SK-N-SH (cell line): ENCODE data around the gene PCYOX1L. TPM values are rescaled to one million over a fixed set of nuclear protein-coding genes. Genes with fewer than 3 reads are reported as not detected.

Experiments used
- CTCF ChIA-PET: fragments of 300-600, 350-600 bp; formaldehyde crosslinking; extraction: SDS; loops from one replicate; lab custom pipeline; 2021; lab: Yijun Ruan, JAX
- POLR2A ChIA-PET: fragments of 350-600 bp; sonication (Branson Sonifier 250); formaldehyde crosslinking; extraction: SDS; loops from one replicate; lab custom pipeline; 2020; ENCODE audit warnings: antibody characterized with exemption, inconsistent platforms; lab: Yijun Ruan, JAX
- DNase-seq: peaks from one replicate; pipeline ENCODE4 v3.0.0; 2012
- H2AFZ ChIP-seq: fragments of 200-600 bp; sonication (generic); 2 replicates; pipeline ENCODE4 v1.8.1; 2016; ENCODE audit warnings: antibody characterized with exemption, mild to moderate bottlenecking, low read depth
- H3F3A ChIP-seq: fragments of 200-600 bp; sonication (generic); replicated peaks from 2 replicates; pipeline ENCODE3; 2016; ENCODE audit warnings: antibody characterized with exemption, mild to moderate bottlenecking; ENCODE audit not compliant: insufficient read depth
- H3K27ac ChIP-seq, 2 experiments: fragments of 200-500 bp in 1 of 2; fragments of 200-600 bp in 1 of 2; sonication (Bioruptor generic) in 1 of 2; sonication (generic), shearing (Covaris generic) in 1 of 2; 2 replicates each; pipeline versions ENCODE4 v1.5.1 to v1.6.1; 2014 to 2016; ENCODE audit warnings: low read depth in 2 of 2, inconsistent platforms in 1 of 2, low read length in 1 of 2, mild to moderate bottlenecking in 1 of 2, mixed read lengths in 1 of 2
- H3K27me3 ChIP-seq: fragments of 200-600 bp; sonication (generic), shearing (Covaris generic); 2 replicates; pipeline ENCODE4 v1.6.1; 2016; ENCODE audit warnings: mixed run types; ENCODE audit not compliant: insufficient read depth
- H3K36me3 ChIP-seq, 2 experiments: fragments of 200-500 bp in 1 of 2; fragments of 200-600 bp in 1 of 2; sonication (Bioruptor generic) in 1 of 2; sonication (generic) in 1 of 2; replicated peaks in 1 of 2; 2 replicates each; pipeline versions ENCODE3 to v1.5.1; 2014 to 2016; ENCODE audit warnings: low read length in 1 of 2, mild to moderate bottlenecking in 1 of 2; ENCODE audit not compliant: insufficient read depth in 2 of 2, control insufficient read depth in 1 of 2
- H3K4me1 ChIP-seq, 2 experiments: fragments of 200-500 bp in 1 of 2; fragments of 200-600 bp in 1 of 2; sonication (Bioruptor generic) in 1 of 2; sonication (generic), shearing (Covaris generic) in 1 of 2; 2 replicates each; pipeline versions ENCODE4 v1.5.1 to v1.6.1; 2014 to 2016; ENCODE audit warnings: low read depth in 1 of 2, low read length in 1 of 2, mixed run types in 1 of 2; ENCODE audit not compliant: insufficient read depth in 2 of 2, control insufficient read depth in 1 of 2
- H3K4me2 ChIP-seq: fragments of 200-600 bp; sonication (generic), shearing (Covaris generic); 2 replicates; pipeline ENCODE4 v1.6.1; 2017; ENCODE audit warnings: mixed run types
- H3K4me3 ChIP-seq, 2 experiments: fragments of 200-500 bp in 1 of 2; fragments of 200-600 bp in 1 of 2; sonication (Bioruptor generic) in 1 of 2; sonication (generic), shearing (Covaris generic) in 1 of 2; 2 replicates each; pipeline versions ENCODE4 v1.5.1 to v1.8.1; 2014 to 2016; ENCODE audit warnings: low read depth in 2 of 2, inconsistent platforms in 1 of 2, low read length in 1 of 2, mild to moderate bottlenecking in 1 of 2, mixed read lengths in 1 of 2, moderate library complexity in 1 of 2
- H3K79me2 ChIP-seq: fragments of 200-600 bp; sonication (generic); 2 replicates; pipeline ENCODE4 v1.8.1; 2017; ENCODE audit warnings: mild to moderate bottlenecking; ENCODE audit not compliant: insufficient read depth
- H3K9ac ChIP-seq: fragments of 200-600 bp; sonication (generic); 2 replicates; pipeline ENCODE4 v1.6.1; 2017; ENCODE audit warnings: mixed run types
- H3K9me2 ChIP-seq: fragments of 200-600 bp; sonication (generic); 2 replicates; pipeline ENCODE4 v1.6.1; 2017; ENCODE audit warnings: mixed run types
- H3K9me3 ChIP-seq: fragments of 200-600 bp; sonication (generic); 2 replicates; pipeline ENCODE4 v1.6.1; 2017; ENCODE audit warnings: mixed run types, mild to moderate bottlenecking, moderate library complexity
- H4K20me1 ChIP-seq: fragments of 200-600 bp; sonication (generic); 2 replicates; pipeline ENCODE4 v1.6.1; 2017; ENCODE audit warnings: mild to moderate bottlenecking, mixed run types; ENCODE audit not compliant: insufficient read depth
- CHD2 ChIP-seq: fragments of 150-350 bp; IDR thresholded peaks from 2 replicates; pipeline ENCODE4 v1.6.1; 2018; ENCODE audit warnings: low read length; ENCODE audit not compliant: partially characterized antibody
- ELF1 ChIP-seq: IDR thresholded peaks from 2 replicates; pipeline ENCODE4 v1.4.0; 2012
- EP300 ChIP-seq, 2 experiments: IDR thresholded peaks; 2 replicates each; pipeline versions ENCODE4 v1.4.0 to v1.6.1; 2012; ENCODE audit warnings: borderline replicate concordance in 1 of 2, low read depth in 1 of 2, low read length in 1 of 2
- EZH2phosphoT487 ChIP-seq: fragments of 200-600 bp; sonication (generic); IDR thresholded peaks from 2 replicates; pipeline ENCODE4 v1.6.1; 2017; ENCODE audit warnings: low read depth, mixed run types, mild to moderate bottlenecking, antibody characterized with exemption, moderate library complexity, borderline replicate concordance
- FOSL2 ChIP-seq: IDR thresholded peaks from 2 replicates; pipeline ENCODE4 v1.4.0; 2012; ENCODE audit warnings: low read depth, mild to moderate bottlenecking, moderate library complexity, borderline replicate concordance
- FOXM1 ChIP-seq: IDR thresholded peaks from 2 replicates; pipeline ENCODE4 v1.4.0; 2012; ENCODE audit warnings: low read depth, mild to moderate bottlenecking
- GABPA ChIP-seq: IDR thresholded peaks from 2 replicates; pipeline ENCODE4 v1.4.0; 2012; ENCODE audit warnings: low read depth, mild to moderate bottlenecking
- GATA2 ChIP-seq: sonication (generic); formaldehyde crosslinking; IDR thresholded peaks from 2 replicates; pipeline ENCODE4 v1.5.0; 2020; ENCODE audit warnings: mild to moderate bottlenecking, missing genetic modification reagents
- JUND ChIP-seq: IDR thresholded peaks from 2 replicates; pipeline ENCODE4 v1.4.0; 2012
- MXI1 ChIP-seq: IDR thresholded peaks from 2 replicates; pipeline ENCODE4 v1.6.1; 2012; ENCODE audit warnings: mild to moderate bottlenecking, low read depth, low read length, improper control_type of control experiment
- NFIC ChIP-seq: IDR thresholded peaks from 2 replicates; pipeline ENCODE4 v1.4.0; 2012; ENCODE audit warnings: borderline replicate concordance
- NRF1 ChIP-seq: IDR thresholded peaks from 2 replicates; pipeline ENCODE4 v1.6.1; 2012; ENCODE audit warnings: low read depth, mild to moderate bottlenecking, low read length
- RAD21 ChIP-seq: IDR thresholded peaks from 2 replicates; pipeline ENCODE4 v1.6.1; 2012; ENCODE audit warnings: mild to moderate bottlenecking, low read length
- RXRA ChIP-seq: IDR thresholded peaks from 2 replicates; pipeline ENCODE4 v1.4.0; 2012; ENCODE audit warnings: low read depth, mild to moderate bottlenecking, borderline replicate concordance
- SMC3 ChIP-seq: IDR thresholded peaks from 2 replicates; pipeline ENCODE4 v1.6.1; 2012; ENCODE audit warnings: low read depth, low read length, improper control_type of control experiment
- polyA plus RNA-seq, 3 experiments: library from polyadenylated mRNA; depleted of rRNA; stranded (reverse); fragments of >200 nt; gene quantifications; 2 replicates each; pipeline ENCODE4 v1.2.3, GENCODE V29; 2012
- TF ChIP-seq, protein P1 (sequence below): IDR thresholded peaks from 2 replicates; pipeline ENCODE4 v1.4.0; 2012; ENCODE audit warnings: low read depth
- TF ChIP-seq, protein P2 (sequence below): fragments of 150-350 bp; IDR thresholded peaks from 2 replicates; pipeline ENCODE4 v1.6.1; 2017; ENCODE audit warnings: antibody characterized with exemption, low read length, low read depth, borderline replicate concordance
- TF ChIP-seq, protein P3 (sequence below): IDR thresholded peaks from 2 replicates; pipeline ENCODE4 v1.4.0; 2012; ENCODE audit warnings: low read depth, borderline replicate concordance
- TF ChIP-seq, protein P4 (sequence below): IDR thresholded peaks from 2 replicates; pipeline ENCODE4; 2012
- TF ChIP-seq, protein P5 (sequence below): IDR thresholded peaks from 2 replicates; pipeline ENCODE4 v1.4.0; 2012; ENCODE audit warnings: low read depth, borderline replicate concordance

The PCYOX1L gene
- polyA plus RNA-seq, 1 of the 3 experiments (the other 2 are of a cell fraction), result 17.5 TPM

DNA sequence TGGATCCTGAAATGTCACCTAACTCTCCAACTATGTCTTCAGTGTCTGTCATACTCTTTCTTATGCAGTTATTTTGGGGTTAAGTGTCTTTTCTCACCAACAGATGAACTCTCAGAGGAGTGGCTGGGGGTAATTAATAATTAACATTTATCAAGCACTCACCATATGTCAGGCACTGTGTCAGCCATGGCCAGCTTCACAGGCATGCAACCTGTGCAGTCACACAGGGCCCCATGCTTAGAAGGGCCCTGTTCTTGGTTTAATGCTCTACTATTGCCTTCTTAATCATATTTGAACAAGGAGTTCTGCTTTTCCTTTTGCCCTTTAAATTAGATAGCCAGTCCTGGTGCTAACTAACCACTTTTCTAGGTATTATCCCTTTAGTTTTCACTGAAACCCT, 16.0 kb upstream of the PCYOX1L start:
- no peak overlapping the region for H3K4me3 ChIP-seq
- H3K4me1 ChIP-seq, result peaks cover 0 to under 1% of the 10 kb centered on the region in 2 experiments; a peak in 1 of 4 replicates
- H3F3A ChIP-seq, result peaks cover 6% of the 10 kb centered on the region
- H3K79me2 ChIP-seq, result peaks cover 15% of the 10 kb centered on the region
- POLR2A ChIA-PET, result interaction anchor here (0.9 kb wide), 1 partner anchor 22 kb away, joined by 3 read pairs; no protein-coding TSS in a partner anchor
- no peak overlapping the region for H3K4me2 ChIP-seq
- DNase-seq, result no peak
- no peak overlapping the region for H3K27ac ChIP-seq
- H3K9me2 ChIP-seq, result no peaks in the 10 kb centered on the region
- no peaks in the 10 kb centered on the region for H4K20me1 ChIP-seq
- H3K36me3 ChIP-seq, result no peaks in the 10 kb centered on the region
- no peaks in the 10 kb centered on the region for H3K9me3 ChIP-seq
- no peak overlapping the region for H2AFZ ChIP-seq
- H3K9ac ChIP-seq, result no peak overlapping the region
- TF ChIP-seq EP300 (IDR thresholded peaks at IDR 0.05; ENCODE audit: borderline replicate concordance in 1 of 2, low read depth in 1 of 2, low read length in 1 of 2) (no peak), NRF1 (no peak), MXI1 (no peak), CHD2 (no peak), FOXM1 (no peak), GABPA (no peak), RXRA (no peak), JUND (no peak), EZH2phosphoT487 (no peak), FOSL2 (no peak), RAD21 (no peak), GATA2 (CRISPR knock-in tag) (no peak), ELF1 (no peak), NFIC (no peak), SMC3 (no peak)
- TF ChIP-seq, protein P1, sequence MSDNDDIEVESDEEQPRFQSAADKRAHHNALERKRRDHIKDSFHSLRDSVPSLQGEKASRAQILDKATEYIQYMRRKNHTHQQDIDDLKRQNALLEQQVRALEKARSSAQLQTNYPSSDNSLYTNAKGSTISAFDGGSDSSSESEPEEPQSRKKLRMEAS, result no peak
- TF ChIP-seq, protein P2, sequence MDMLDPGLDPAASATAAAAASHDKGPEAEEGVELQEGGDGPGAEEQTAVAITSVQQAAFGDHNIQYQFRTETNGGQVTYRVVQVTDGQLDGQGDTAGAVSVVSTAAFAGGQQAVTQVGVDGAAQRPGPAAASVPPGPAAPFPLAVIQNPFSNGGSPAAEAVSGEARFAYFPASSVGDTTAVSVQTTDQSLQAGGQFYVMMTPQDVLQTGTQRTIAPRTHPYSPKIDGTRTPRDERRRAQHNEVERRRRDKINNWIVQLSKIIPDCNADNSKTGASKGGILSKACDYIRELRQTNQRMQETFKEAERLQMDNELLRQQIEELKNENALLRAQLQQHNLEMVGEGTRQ, result no peak
- TF ChIP-seq, protein P3, sequence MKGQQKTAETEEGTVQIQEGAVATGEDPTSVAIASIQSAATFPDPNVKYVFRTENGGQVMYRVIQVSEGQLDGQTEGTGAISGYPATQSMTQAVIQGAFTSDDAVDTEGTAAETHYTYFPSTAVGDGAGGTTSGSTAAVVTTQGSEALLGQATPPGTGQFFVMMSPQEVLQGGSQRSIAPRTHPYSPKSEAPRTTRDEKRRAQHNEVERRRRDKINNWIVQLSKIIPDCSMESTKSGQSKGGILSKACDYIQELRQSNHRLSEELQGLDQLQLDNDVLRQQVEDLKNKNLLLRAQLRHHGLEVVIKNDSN, result no peak
- TF ChIP-seq, protein P4, sequence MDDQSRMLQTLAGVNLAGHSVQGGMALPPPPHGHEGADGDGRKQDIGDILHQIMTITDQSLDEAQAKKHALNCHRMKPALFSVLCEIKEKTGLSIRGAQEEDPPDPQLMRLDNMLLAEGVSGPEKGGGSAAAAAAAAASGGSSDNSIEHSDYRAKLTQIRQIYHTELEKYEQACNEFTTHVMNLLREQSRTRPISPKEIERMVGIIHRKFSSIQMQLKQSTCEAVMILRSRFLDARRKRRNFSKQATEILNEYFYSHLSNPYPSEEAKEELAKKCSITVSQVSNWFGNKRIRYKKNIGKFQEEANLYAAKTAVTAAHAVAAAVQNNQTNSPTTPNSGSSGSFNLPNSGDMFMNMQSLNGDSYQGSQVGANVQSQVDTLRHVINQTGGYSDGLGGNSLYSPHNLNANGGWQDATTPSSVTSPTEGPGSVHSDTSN, result no peak
- TF ChIP-seq, protein P5, sequence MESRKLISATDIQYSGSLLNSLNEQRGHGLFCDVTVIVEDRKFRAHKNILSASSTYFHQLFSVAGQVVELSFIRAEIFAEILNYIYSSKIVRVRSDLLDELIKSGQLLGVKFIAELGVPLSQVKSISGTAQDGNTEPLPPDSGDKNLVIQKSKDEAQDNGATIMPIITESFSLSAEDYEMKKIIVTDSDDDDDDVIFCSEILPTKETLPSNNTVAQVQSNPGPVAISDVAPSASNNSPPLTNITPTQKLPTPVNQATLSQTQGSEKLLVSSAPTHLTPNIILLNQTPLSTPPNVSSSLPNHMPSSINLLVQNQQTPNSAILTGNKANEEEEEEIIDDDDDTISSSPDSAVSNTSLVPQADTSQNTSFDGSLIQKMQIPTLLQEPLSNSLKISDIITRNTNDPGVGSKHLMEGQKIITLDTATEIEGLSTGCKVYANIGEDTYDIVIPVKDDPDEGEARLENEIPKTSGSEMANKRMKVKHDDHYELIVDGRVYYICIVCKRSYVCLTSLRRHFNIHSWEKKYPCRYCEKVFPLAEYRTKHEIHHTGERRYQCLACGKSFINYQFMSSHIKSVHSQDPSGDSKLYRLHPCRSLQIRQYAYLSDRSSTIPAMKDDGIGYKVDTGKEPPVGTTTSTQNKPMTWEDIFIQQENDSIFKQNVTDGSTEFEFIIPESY, result no peak
- TF ChIP-seq, all 33 proteins: peak for 0
- CTCF ChIA-PET, result interaction anchor here (0.9 to 1.7 kb wide), 6 partner anchors 17 to 101 kb away, joined by 3 to 6 read pairs (median 4); no protein-coding TSS in a partner anchor
- H3K27me3 ChIP-seq, result no peaks in the 10 kb centered on the region
